ENCODE measurements around the gene OARD1.
"Not testable (repeated sequence)": the region's sequence is repeated elsewhere in the genome, so short reads cannot be mapped to it uniquely, and the experiment has no call there.

DNA sequence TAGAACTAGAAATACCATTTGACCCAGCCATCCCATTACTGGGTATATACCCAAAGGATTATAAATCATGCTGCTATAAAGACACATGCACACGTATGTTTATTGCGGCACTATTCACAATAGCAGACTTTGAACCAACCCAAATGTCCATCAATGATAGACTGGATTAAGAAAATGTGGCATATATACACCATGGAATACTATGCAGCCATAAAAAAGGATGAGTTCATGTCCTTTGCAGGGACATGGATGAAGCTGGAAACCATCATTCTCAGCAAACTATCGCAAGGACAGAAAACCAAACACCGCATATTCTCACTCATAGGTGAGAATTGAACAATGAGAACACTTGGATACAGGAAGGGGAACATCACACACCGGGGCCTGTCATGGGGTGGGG lies 56.3 kb downstream of the OARD1 start:
- TF ChIP-seq, protein P1, sequence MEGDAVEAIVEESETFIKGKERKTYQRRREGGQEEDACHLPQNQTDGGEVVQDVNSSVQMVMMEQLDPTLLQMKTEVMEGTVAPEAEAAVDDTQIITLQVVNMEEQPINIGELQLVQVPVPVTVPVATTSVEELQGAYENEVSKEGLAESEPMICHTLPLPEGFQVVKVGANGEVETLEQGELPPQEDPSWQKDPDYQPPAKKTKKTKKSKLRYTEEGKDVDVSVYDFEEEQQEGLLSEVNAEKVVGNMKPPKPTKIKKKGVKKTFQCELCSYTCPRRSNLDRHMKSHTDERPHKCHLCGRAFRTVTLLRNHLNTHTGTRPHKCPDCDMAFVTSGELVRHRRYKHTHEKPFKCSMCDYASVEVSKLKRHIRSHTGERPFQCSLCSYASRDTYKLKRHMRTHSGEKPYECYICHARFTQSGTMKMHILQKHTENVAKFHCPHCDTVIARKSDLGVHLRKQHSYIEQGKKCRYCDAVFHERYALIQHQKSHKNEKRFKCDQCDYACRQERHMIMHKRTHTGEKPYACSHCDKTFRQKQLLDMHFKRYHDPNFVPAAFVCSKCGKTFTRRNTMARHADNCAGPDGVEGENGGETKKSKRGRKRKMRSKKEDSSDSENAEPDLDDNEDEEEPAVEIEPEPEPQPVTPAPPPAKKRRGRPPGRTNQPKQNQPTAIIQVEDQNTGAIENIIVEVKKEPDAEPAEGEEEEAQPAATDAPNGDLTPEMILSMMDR (IDR thresholded peaks at IDR 0.05) = not testable (repeated sequence)
- TF ChIP-seq, protein P2, sequence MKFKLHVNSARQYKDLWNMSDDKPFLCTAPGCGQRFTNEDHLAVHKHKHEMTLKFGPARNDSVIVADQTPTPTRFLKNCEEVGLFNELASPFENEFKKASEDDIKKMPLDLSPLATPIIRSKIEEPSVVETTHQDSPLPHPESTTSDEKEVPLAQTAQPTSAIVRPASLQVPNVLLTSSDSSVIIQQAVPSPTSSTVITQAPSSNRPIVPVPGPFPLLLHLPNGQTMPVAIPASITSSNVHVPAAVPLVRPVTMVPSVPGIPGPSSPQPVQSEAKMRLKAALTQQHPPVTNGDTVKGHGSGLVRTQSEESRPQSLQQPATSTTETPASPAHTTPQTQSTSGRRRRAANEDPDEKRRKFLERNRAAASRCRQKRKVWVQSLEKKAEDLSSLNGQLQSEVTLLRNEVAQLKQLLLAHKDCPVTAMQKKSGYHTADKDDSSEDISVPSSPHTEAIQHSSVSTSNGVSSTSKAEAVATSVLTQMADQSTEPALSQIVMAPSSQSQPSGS (CRISPR knock-in tag; IDR thresholded peaks at IDR 0.05; ENCODE audit: borderline replicate concordance, low read depth) = not testable (repeated sequence)
- not testable (repeated sequence) for TF ChIP-seq ZNF263 (CRISPR knock-in tag; IDR thresholded peaks at IDR 0.05; ENCODE audit: low read depth); CREM (CRISPR knock-in tag; IDR thresholded peaks at IDR 0.05); SP1 (CRISPR knock-in tag; conservative IDR thresholded peaks at IDR 0.05); ATF1 (CRISPR knock-in tag; IDR thresholded peaks at IDR 0.05); ZNF138 (CRISPR knock-in tag; conservative IDR thresholded peaks at IDR 0.05); NR2C2 (CRISPR knock-in tag; IDR thresholded peaks at IDR 0.05)
- TF ChIP-seq, protein P3, sequence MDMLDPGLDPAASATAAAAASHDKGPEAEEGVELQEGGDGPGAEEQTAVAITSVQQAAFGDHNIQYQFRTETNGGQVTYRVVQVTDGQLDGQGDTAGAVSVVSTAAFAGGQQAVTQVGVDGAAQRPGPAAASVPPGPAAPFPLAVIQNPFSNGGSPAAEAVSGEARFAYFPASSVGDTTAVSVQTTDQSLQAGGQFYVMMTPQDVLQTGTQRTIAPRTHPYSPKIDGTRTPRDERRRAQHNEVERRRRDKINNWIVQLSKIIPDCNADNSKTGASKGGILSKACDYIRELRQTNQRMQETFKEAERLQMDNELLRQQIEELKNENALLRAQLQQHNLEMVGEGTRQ (CRISPR knock-in tag; IDR thresholded peaks at IDR 0.05) = not testable (repeated sequence)
- TF ChIP-seq, protein P4, sequence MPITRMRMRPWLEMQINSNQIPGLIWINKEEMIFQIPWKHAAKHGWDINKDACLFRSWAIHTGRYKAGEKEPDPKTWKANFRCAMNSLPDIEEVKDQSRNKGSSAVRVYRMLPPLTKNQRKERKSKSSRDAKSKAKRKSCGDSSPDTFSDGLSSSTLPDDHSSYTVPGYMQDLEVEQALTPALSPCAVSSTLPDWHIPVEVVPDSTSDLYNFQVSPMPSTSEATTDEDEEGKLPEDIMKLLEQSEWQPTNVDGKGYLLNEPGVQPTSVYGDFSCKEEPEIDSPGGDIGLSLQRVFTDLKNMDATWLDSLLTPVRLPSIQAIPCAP (CRISPR knock-in tag; IDR thresholded peaks at IDR 0.05) = not testable (repeated sequence)
- TF ChIP-seq, protein P5, sequence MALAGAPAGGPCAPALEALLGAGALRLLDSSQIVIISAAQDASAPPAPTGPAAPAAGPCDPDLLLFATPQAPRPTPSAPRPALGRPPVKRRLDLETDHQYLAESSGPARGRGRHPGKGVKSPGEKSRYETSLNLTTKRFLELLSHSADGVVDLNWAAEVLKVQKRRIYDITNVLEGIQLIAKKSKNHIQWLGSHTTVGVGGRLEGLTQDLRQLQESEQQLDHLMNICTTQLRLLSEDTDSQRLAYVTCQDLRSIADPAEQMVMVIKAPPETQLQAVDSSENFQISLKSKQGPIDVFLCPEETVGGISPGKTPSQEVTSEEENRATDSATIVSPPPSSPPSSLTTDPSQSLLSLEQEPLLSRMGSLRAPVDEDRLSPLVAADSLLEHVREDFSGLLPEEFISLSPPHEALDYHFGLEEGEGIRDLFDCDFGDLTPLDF (CRISPR knock-in tag; IDR thresholded peaks at IDR 0.05) = not testable (repeated sequence)

Data from WTC11 (cell line).